SH-SY5Y (cell line): Measurements from ENCODE around the gene PRKCH.

Experiments
- GATA2 ChIP-seq: IDR thresholded peaks from 2 replicates; pipeline ENCODE4 v1.6.1; 2011; ENCODE audit warnings: mild to moderate bottlenecking, low read depth, low read length
- GATA3 ChIP-seq: IDR thresholded peaks from 2 replicates; pipeline ENCODE4 v1.6.1; 2011; ENCODE audit warnings: low read depth, mild to moderate bottlenecking, low read length, moderate library complexity

DNA sequence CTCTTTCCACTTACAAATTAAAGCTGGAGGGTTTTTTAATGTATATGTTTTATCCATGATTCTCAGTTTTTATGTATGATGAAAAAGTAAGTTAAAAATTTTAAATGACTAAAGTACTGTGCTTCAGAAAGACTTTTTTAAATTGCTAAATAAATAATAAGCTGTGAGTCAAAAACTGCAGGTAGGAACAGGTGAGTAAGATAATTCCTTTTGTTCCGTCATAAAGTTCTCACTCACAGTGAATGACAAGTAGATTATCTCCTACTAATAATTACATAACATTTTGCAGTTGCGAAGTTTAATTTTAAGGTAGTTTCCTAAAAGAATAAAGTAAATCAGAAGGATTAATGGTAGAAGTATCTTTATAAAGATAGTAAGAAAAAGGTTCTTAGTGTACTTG is 78.0 kb downstream of the PRKCH start:
- TF ChIP-seq GATA2 (no peak), GATA3 (no peak)
